Kasumi-1 (cell line): Measurements from ENCODE around the gene SQSTM1.

ENCODE experiments used
- DNase-seq, 2 experiments: peaks; one replicate each; lab custom pipeline; 2025; lab: John Stamatoyannopoulos, UW

The SQSTM1 gene

DNA sequence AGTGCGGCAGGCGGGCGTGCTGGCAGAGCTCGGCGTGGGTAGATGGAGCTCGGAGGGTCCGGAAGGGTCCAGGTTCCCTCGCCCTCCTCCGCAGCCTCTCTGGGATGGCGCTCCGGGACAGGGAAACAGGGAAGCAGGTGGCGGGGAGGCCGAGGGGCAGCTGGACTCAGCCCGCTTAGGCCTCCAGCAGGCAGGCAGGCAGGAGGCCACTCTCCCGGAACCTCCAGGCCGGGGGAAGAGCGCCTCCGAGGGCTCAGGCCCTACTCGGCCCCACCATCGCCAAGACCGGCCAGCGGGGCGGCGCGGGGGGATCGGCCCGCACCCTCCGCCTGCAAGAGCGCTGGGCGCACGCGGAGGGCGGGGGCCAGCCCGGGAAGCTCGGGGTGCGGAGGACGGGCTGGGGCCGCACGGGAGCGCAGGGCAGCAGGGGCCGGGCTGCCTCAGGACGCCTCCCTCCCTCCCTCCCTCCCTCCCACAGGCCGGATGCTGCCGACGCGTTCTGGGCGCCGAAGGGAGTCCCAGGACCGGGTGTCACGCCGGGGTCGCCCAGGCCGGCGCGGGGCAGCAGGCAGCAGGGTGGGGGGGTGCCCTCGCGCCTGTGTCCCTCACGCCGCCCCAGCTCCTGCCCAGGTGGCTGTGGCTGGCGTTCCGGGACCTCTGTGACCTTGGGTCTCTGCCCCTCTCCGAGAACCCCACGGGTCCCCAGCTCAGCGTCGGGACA, 15.0 kb upstream of the SQSTM1 start:
- DNase-seq = no peak

DNA sequence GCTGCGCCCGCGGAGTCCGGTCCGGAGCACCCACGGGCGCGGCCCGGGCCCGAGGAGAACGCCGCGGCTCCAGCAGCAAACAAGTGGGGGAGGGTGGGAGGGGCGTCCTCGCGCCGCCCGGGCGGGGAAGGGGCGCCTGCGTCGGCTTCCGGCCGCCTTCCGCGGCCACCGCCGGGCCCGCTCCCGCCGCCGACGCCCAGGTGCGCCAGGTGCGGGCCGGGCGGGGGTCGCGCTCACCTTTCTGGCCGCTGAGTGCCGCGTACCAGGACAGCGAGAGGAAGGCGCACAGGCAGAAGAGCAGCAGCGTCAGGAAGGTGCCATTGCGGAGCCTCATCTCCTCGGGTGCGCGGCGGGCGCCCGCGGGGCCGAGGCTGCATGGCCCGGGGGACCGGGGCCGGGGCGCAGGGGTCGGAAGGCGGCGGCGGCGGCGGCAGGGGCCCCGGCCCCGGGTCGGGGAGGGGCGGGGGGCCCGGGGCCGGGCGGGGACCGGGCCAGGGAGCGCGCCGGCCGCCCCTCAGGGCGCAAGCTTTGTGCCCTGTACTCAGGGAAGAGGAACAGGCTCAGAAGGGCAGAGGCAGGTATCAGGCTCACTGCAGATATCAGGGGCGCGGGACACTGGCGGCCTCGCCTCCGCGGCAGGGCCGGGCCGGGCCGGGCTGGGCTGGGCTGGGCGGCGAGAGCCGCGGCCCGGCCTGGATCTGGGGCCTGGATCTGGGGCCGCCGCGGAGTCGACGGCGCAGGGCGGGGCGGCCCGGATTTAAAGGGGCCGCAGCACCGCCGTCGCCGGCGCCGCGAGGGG, 14.3 kb upstream of the SQSTM1 start, which contains the start of gene MGAT4B:
Gene MGAT4B (minus strand): TSS at position 617 of the 799 bp plus-strand sequence. CDS start 283 bp downstream, at position 334.
- peak; percentile 53 to 64 for DNase-seq

DNA sequence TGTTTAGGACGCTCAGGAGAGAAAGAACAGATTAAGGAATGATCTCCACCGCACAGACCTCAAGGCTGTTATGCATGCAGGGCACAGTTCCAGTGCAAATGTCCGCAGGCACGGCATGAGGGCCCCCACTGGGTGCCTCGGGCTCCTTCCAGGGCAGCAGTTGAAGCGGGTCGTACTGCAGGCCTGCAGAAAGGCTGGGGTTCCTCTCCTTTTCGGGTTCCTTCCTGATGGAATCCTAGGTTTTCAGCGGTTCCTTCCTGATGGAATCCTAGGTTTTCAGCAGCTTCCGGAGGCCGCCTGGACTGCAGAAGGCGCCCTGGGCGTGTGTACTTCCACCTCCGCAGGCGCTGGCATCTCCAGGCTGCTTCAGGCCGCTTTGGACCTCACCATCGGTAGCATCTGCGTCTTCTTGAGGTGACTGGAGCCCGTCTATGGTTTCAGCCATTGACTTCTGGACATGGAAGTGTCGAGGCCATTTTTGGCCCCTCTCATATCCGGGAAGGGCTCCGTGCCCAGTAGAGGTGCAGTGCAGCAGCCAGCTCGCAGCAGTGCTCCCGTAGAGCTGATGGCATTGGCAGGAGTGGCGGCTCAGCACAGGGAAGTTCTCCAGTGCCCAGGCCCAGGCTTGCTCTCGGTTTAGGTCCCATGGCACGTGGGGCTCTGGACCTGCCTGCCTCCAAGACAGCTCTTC, 8.4 kb upstream of the SQSTM1 start:
- no peak for DNase-seq

DNA sequence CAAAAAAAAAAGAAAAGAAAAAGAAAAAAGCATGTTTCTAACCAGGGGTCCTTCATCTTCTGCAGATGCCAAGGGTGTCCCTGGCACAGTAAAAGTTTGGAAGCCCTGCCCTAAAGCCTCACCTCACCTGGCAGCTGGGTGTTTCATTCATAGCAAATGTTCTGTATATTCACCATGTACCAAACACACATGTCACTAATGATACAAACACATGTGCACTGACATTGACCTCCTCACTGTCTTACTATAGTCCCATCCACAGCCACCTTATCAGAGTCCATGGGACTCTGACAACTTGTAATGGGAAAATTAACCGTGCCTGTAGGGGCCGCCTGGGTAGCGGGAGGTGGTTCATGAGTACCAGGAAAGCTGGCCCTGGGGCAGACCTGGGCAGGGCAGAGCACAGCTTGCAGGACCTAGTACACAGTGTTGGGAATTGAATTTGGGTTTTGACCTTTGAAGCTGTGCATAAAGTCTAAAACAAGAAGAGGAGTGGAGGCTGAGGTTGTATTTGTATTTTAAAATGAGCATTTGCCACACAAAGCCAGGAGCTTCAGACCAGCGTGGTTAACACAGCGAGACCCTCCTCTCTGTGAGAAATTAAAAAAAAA, 7.6 kb upstream of the SQSTM1 start:
- no peak for DNase-seq

DNA sequence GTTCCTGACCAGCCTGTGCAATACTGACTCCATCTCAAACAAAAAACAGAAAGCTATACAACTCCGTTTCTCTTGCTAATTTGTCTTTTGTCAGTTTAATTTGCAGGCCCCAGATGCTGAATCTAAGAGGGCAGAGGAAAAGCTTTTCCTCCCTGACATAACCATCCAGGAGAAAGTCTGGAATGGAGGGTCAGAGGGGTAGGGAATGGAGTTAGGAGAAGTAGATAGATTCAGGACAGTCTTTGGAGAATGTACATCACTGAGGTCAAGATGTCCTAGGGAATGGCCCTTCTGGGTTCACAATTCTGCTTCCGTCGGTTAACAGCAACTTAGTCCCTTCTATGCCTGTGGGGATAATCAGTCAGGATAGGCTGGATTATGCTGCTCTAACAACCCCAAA, 6.6 kb upstream of the SQSTM1 start:
- no peak for DNase-seq

DNA sequence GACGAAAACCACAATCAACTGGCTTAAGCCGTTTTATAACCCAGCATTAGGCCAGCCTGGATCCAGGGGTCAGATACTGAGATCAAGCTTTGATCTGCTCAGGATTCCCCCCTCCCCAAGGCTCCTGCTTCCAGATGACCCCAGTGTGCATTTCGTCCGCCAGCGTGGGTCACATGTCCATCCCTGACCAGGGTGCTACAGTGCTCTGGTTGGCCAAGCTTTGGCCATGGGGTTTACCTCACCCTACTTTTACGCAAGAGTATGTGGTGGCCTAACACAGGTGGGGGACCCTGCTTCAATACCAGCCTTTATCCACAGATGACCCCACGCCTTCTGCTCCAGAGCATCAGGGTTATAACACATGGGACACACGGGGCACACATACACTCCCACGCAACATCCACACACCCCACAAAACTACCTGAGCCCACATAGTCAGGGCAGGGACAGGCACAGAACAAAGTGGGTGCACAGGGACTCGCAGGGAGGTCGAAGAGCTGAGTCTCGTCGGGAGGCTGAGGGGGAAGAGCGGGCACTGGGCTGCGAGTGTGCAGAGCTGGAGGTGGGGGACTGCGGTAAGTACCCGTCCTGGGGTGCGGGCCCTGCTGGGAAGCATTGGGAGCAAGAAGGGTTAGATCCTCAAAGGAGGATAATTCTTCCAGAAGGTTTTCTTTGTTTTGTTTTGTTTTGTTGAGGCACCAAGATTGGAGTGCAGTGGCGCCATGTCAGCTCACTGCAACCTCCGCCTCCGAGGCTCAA, 5.0 kb upstream of the SQSTM1 start:
- no peak for DNase-seq

DNA sequence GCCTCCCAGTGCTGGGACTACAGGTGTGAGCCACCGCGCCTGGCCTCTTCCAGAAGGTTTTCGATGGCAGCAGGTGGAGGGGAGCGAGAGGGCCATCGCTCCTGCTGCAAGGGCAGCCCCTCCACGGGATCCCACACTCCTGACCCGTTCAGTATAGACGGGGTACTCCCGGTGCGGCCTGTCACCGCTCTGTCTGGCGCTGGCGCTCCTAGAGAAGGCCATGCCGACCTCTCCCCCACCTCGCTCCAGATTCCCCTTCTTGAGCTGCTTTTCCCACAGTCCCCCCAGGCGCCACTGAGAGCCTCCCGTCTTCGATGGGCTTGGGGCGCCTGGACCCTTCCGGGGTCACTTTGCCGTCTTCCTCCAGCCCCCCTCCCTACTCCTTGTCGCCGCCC, 4.3 kb upstream of the SQSTM1 start:
- DNase-seq = no peak

DNA sequence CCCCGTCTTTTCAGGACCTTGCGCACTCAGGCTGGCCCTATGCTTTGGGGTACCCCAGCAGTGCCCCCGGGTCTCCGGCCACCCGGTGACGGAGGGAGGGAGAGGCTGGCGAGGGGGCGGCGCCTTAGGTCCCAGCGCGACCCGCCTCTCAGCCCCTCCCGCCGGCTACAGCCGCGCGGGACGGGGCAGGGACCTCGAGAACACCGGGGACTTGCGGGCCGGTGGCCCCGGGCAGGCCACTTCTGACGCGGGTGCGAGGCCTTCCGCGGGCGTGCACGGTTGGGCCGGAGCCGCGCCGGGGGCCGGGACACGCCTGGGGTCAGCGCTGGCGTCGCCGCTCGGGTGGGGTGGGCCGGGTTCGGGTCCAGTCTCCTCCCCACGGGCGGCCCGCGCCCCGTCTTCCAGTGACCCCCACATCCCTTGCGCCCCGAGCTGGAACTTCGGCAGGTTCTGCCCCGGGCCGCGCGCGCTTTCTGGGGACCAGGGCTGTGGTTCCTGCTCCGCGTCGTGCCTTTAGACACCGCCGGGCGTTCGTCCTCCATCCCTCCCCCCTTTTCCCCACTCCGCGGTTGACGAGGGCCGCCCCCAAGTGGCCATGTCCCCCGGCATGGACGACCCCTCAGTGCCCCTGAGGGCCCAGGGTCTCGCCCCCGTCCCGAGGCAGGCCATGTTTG, 3.8 kb upstream of the SQSTM1 start:
- no peak for DNase-seq

DNA sequence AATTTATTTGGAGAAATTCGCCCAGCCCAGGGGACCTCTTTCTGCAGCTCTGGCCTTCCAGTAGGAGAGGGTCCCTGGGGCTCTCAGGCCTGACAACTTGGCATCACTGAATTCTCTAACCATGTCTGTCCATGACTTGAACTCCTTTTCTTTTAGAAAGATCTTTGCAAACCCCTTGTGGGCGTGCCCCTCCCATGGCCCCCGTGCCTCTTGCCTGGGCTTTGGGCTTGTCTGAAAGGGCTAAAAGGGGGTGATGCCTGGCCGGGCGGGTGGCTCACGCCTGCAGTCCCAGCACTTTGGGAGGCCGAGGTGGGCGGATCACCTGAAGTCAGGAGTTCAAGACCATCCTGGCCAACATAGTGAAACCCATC, 3.2 kb upstream of the SQSTM1 start:
- DNase-seq = no peak

DNA sequence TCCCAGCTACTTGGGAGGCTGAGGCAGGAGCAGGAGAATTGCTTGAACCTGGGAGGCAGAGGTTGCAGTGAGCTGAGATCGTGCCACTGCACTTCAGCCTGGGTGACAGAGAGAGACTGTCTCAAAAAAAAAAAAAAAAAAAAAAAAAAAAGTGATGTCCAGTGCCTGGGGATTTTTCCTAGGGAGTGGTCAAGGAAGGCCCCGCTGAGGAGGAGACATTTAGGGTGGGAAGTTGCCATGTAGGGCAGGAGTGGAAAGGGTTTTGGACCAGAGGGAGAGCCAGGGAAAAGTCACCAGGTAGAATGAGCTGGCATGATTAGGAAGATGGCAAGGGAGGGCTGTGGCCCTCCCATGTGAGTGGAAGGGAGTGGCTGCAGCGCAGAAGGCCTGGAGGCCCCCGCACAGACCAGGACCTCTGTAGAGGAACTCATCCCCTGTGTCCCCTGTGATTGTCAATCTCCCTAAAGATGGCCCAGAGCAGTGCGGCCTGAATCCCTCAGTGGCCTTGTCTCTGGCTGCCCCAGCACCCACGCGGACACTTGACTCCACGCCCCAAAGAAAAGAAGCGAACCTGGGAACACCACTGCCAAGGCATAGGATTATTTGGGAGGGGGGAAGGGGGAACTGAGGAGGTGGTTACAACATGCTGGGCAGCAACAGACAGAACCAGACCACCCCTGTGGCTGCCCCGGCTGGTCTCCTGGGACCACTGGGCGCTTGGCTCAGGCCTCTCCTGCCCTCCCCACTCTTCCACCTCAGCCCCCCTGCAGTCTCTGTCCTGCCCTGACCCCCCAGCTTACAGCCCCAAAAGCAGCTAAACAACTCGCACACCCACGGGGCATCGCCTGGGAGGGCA, 2.6 kb upstream of the SQSTM1 start:
- no peak for DNase-seq

DNA sequence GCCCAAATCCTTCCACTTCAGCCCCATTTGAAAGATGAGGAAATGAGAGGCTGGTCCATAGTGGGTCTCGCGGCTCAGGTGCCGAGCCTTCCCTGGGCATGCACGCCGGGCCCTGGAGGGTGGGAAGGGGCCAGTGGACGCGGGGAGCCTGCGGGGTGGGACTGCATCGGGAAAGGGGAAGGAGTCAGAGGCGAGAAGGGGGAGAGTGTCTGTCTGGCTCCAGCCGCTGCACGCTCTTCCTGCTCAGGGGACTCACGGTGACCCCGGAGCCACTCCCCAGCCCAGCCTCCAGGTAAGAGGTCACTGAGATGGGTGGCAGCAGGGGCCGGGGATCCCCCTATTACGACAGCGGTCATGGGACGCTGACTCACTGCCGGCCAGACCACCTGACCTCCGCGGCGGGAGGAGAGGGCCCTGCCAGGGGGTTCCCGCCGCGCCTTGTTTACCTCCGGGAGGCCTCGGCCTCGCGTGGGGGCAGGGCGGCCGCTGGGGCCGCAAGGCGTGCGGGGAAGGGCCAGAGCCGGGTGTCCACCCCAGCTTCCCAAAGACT, 1.9 kb upstream of the SQSTM1 start:
- DNase-seq = peak; percentile 59 to 65

DNA sequence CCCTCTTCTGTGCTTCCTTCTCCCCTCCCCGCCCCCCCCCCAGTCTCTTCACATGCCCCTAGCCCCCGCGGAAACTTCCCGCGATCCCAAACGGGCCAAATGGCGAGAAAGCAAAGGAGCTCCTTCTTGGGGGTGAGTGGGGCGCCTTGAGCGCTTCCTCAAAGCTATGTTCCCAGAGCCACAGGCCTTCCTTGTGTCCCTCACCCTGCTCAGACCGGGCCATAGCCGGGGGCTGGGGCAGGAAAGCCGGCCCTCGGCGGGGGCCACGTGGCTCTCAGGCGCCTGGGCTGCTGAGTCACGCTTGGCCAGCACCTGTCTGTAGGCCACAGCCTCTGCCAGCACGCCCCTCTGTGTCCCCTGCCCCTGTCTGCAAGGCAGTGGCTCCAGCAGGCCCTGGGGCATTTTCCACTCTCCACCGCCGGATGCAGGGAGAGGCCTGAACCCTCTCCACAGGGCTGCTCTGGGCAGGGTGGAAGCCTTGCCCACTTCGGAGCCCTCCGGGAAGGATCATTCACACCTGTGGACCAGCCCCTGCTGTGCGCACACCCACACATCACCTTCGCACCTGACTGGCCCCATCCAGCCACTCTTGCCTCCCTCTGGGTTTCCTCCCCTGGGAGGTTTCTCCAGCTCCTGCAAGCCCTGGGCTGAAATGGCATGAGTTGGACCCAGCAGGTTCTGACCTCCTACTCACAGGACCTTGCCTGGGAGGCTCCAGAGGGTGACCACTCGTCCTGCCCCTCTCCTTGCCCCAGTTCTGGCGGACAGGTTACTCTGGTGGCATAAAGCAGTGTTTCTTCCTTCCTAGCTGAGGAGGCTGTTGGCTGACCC, 1.2 kb upstream of the SQSTM1 start:
- DNase-seq = no peak

DNA sequence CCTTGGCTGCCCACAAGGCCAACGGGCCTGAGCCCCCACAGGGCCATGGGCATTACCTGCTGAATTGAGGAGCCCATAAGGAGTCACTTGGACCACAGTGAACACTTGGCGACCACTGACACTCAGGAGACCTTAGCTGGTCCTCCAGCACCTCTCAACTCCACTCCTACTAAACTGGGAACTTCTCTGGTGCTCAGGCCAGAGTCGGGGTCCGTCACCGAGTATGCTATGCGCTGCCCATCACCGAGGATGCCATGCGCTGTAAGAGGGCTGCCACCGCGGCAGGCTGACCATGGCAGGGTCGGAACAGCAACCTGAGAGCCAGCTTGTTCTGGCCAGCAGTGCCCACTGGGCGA, 600 bp upstream of the SQSTM1 start:
- DNase-seq = no peak

DNA sequence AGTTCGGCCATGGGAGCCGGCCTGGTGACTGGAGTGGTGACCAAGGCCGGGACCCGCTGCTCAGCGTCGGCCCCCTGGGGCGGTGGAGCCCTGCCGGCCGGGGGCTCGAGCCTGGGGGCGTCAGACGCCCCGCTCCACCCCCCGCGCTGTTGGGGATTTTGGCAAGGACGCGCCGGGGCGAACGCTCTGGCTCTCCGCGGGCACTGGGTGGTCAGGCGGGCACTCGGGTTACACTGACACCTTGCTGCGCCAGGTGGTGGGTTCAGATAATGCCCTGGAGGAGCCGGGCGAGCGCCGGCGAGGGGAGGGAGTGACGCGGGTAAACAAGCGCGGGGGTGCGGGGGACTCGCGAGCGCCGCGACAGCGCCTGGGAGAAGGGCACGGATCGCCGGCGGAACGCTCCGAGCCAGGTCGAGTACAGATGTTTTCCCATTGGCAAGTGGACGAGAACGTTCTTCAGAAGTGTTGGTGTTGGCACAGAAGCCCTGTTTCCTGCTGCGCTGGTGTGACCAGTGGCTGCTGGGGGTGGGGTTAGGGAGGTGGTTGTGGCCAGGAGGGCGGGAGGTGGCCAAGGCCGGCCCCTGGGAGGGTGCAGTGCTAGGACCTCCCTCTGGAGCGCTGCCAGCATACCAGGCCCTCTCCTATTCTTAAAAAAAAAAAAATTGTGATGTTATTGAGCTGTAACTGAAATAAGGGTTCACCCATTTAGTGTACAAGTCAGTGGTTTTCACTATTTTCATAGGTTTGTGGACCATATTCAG, 773 bp downstream of the SQSTM1 start:
- peak; percentile 72 to 76 for DNase-seq

DNA sequence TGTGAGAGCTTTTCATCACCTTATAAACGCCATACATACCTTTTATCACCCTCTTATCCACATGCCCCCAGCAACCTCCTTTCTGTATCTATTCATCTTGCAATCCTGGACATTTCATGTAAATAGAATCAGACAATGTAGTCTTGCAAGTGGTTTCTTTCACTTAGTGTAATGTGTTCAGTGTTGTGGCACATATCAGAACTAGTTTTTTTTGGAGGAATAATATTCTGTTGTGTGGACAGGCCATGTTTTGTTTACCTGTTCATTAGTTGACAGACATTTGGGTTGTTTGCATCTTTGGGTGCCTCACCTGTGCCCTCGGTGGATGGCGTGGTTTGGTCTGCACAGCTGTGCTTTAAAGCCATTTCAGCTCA, 1.3 kb downstream of the SQSTM1 start:
- DNase-seq = no peak

DNA sequence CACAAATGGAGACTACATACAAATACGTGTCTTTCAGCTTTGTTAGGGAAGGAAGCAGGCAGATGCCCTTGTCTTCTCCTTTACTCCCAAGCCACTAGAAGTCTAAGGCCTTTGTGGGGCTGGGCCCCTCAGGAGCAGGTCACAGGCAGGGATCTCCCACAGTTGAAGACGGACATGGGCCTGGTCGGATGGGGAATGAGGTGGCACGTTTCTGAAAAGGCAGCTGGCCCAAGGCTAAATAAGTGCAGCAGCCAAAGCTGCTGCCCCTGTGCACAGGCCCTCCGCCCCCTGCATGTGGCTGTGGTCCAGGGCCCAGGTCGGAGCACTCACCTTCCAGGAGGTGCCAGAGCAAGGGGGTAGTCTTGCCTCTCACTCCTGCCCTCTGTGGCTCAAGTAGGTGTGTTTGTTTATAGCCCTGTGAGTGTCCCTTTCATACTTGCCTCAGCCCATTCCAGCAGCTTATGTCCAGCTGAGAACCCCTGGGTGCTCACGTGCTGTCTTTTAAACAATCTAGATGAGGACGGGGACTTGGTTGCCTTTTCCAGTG, 1.8 kb downstream of the SQSTM1 start:
- DNase-seq = no peak

DNA sequence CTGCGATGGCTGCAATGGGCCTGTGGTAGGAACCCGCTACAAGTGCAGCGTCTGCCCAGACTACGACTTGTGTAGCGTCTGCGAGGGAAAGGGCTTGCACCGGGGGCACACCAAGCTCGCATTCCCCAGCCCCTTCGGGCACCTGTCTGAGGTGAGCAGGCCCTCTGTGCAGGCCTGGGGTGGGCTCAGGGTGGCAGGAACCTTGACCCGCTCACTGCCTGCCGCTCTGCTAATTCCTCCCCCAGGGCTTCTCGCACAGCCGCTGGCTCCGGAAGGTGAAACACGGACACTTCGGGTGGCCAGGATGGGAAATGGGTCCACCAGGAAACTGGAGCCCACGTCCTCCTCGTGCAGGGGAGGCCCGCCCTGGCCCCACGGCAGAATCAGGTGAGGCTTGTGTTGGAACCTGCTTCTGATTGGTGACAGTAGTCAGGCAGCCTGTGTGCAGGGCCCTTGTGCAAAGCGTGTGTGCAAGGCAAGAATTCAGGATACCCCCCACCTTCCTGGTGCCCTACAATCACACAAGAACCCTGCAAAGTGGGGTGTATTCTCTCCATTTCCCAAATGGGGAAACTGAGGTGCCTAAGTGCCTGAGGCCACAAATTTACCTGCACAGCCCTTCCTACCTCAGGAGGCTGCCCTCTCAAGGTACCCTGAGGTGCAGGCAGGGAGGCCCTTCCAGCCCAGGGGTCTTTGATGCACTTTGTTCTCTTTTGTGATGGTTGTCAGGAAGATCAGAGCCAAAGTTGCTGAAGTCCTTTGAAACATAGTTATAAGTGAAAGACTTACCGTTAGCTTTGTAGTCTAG, 3.4 kb downstream of the SQSTM1 start:
- no peak for DNase-seq
